Left lobe of liver (tissue), 2 donors: ENCODE measurements around the gene LNPEP. TPM values are rescaled to one million over a fixed set of nuclear protein-coding genes. Genes with fewer than 3 reads are reported as not detected.

ENCODE experiments used
- ATAC-seq: fragments of 200-7000 bp; cut with Tn5 transposase; one replicate; pipeline ENCODE4 v1.9.1; 2020; ENCODE audit warnings: mild to moderate bottlenecking, moderate library complexity
- DNase-seq: peaks from one replicate; pipeline ENCODE4 v3.0.0-alpha.2; 2020; ENCODE audit warnings: low spot score
- total RNA-seq: library from RNA; stranded (reverse); gene quantifications from one replicate; pipeline ENCODE4 v1.2.1, GENCODE V29; 2021
- donor health status: DM: no; HTN: no; CAD: no; lungs with moderate emphysema.
- donor health status: DM: no; HTN: yes; CAD: no.

LNPEP gene
- total RNA-seq, 1 donor from 2014 or later: 8.4 TPM

- ATAC-seq (peak; percentile 75), DNase-seq (no peak)
Observed at GRCh38 chr5:96957254-96958049, 21.6 kb downstream of the LNPEP start.

DNA sequence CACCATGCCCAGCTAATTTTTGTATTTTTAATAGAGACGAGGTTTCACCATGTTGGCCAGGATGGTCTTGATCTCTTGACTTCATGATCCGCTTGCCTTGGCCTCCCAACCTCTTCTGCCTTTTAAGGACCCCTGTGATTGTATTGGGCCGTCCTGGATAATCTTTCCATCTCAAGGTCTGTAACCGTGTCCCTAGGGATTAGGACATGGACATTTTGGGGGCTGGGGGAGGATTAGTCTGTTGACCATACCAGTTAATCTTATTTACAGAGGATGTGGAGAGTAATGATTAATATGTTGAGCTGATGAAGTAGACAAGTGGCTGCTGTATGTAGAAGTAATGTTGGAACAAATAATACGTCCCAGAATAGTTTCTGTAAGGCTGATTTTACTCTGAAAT is 23.1 kb downstream of the LNPEP start:
- no peak for ATAC-seq

DNA sequence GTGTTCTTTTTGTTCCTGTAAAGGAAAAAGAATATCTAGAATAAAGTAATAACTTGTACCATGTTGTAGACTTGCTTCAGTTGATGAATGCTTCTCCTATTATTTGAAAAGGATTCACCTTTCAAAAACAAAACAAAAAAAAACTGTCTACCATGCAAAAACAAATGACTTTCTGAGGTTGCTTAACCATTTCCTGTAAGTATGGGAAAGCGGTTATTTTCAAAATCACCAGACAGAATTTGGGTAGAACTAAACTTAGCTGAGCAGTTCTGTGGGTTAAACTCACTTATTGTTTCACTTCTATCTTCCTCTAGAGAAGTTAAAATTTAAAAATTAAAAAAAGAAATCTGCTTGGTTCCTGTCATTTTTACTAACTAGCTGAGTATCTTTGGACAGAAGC is 25.2 kb downstream of the LNPEP start:
- no peak for ATAC-seq

More for the DNA sequence above, 23.1 kb downstream of the LNPEP start:
- no peak for DNase-seq

DNA sequence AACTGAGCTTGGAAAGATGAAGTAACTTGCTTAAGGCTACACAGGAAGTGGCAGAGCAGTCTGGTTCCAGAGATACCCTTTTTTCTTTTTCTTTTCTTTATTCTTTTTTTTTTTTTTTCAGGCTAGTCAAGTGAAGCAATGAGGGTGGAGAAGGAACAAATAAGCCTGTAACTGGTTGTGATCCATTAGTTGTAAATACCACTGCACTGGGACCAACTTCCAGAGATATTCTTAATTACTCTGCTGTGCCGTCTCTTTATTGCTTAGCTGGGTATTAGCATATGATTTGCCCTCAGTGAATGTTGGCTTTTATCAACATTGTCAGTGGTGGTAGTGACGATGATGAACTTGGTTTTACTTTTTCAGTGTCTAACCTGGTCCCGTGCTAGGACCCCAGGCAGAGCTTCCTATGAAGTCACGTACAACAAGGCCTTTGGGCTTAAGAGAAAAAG is 26.7 kb downstream of the LNPEP start:
- DNase-seq: no peak

More for the DNA sequence above, 25.2 kb downstream of the LNPEP start:
- no peak for DNase-seq

GRCh38 chr5:96963267-96963666 is 27.4 kb downstream of the LNPEP start:
- peak; percentile 50 for ATAC-seq
- no peak for DNase-seq

More for the DNA sequence above, 26.7 kb downstream of the LNPEP start:
- no peak for ATAC-seq

GRCh38 chr5:96966801-96967200 is 30.9 kb downstream of the LNPEP start:
- DNase-seq (no peak), ATAC-seq (no peak)

GRCh38 chr5:96967400-96967799 is 31.5 kb downstream of the LNPEP start:
- ATAC-seq (no peak), DNase-seq (no peak)

DNA sequence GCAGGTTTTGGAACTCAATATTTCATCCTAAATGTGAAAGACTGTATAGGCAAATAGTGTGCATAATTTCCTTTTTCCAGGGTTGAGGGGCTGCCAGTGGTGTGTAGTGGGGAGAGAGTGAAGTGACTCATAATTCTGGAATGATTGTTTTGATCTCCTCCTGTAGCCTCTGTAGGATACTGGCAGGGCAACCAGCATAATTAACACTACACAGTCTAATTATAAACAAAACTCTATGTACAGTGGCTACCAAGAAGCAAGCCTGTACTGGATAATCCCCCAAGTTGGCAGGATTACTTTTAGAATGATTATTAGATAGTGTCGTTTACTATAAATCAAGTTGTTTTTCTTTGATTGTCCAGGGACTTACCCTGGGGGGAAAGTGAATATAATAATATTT is 32.2 kb downstream of the LNPEP start:
- no peak for ATAC-seq

GRCh38 chr5:96968614-96969013 is 32.7 kb downstream of the LNPEP start:
- ATAC-seq: peak; percentile 16
- no peak for DNase-seq

More for the DNA sequence above, 32.2 kb downstream of the LNPEP start:
- no peak for DNase-seq

DNA sequence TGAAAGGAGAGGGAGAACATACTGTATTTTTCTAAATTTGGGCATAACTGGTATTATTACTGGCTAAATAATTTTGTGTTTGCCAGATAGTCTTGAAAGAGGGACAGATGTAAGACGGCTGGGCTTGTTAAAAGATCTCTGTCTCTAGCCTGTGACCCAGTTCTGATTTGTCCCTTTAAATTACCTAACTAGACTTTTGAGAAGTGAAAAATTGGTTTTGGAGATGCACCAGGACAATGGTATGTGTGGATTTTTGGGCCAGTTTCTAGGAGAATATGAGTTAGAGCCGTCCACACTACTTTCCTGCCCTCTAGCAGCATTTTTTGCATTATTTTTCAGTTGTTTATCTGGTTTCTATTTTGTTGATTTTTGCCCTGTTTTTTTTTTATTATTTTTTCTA is 33.5 kb downstream of the LNPEP start:
- ATAC-seq (no peak), DNase-seq (no peak)

DNA sequence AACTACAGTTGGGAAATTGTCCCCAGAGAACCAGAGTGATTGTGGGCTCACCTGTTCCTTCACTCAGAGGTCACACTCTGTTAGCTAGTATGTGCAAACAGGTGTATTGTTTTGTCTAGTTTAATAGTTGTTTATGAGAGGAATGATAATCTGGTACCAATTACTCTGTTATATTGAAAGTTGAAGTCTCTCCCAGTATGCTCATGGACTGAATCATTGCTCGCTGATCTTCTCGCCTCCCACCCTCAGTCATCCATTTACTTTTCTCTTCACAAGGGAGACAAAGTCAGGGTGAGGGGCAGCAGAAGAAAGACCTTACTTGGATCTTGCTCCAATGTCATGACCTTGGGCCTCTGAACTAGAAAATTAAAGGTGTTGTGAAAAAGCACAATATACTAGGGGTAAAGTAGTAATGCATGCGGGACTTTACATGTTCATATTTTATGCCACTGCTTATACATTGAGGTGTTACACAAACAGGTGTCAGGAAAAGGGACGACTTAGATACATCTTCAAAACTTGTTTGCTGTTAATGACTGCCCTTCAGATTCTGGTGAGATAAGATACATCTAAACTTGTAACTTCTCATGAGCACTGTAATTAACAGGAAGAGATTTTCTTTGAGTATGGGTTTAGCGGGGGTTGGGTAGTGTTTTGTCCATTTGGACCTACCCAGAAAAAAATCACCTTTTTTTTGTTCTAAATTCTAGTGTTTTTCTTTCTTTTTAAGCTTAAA is 36.9 kb downstream of the LNPEP start:
- DNase-seq: no peak
- ATAC-seq: no peak

DNA sequence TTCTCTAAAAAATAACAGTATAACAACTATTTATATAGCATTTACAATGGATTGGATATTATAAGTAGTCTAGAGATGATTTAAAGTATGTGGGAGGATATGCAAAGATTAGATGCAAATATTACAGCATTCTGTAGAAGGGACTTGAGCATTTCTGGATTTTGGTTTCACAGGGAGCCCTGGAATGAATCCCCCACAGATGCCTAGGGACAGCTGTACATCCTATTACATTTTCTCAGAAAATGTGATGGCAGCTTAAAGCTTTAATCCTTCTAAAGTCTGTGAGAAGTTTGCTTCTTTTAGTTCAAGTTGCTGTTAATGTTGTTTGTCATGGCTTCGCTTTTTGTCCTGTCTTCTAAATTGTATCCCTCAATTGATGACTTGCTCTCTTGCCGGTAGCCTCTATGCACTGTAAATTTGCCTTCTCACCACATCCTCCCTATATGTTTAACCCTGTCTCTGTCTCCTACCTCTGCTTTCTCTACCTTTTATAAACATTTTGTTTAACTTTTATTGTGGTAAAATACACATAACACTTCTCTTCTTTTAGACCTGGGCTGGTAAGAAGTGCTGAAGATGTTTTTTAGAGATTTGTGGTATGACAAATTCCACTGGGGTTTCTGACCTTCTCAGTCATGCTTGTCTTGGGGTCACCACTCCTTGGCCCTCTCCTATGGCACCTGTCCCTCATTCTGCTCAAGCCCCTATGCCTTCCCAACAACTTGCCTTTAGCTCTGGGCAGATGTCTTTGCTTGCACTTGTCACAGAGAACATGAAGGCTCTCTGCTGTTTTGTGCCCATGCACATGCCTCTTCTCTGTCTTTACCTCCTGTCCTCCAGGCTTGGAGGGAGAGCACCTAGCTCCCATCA is 37.9 kb downstream of the LNPEP start:
- no peak for ATAC-seq
- no peak for DNase-seq

DNA sequence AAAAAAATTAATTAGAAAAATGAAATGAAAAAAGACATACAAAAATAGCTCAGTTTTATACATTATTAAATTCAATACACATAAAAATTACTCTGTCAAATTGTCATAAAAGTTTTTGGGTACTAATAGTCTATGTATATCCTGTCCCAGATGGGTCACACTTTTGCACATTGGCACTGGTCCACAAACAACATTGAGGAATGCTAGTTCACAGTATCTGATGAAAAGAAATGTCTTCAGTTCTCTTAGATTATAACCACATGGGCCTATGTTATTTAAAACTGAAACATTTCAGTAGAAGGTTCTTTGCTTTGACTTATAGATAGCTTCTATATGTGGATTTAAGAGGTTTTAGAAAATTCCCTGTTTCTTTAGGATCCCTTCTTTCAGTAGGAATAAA is 39.8 kb downstream of the LNPEP start:
- ATAC-seq (no peak), DNase-seq (no peak)

DNA sequence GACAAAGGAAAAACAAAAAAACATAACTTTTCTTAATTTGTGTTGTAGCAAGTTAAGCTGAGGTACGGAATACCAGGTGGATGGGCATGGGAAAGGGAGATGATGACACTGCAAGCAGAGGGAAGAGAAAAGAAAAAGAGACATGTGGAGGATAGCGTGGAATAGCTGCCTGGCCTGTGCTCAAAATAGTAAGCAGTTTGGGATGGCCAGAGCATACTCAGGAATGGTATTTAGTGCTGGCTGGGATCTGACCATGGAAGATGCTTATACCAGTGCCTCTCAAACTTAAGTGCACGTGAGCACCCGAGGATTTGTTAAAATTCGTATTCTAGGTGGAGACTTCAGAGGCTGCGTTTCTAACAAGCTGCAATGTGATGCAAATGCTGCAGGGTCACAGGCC is 41.3 kb downstream of the LNPEP start:
- DNase-seq (no peak), ATAC-seq (no peak)

- no peak for ATAC-seq
Observed at GRCh38 chr5:96978812-96979449, 43.1 kb downstream of the LNPEP start.

DNA sequence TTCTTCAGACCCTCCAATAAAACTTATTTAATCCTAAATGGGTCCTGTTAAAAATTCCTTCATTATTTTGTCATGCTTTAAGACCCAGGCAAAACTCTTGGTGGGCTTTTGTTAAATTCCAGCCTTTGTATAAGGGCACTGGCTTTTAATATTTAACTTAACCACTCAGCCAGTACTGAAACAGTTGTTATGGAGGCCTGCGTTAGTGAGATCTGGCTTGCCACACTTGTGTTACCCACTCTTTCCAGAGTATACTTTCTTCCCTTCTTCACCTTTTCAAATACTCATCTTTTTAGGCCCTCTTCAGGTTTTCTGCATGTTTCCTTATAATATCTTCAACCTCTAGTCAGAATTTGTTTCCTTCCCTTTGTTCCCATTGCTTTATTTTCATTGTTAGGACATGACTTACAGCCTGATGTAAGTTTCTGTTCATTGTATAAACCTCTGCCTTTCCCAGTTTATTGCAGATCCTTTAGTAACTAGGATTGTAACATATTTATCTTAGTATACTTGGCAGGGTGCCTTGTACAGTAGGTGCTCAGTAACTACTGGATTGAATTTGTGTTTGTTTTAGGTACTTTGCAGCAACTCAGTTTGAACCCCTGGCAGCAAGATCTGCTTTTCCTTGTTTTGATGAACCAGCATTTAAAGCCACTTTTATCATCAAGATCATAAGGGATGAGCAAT is 48.8 kb downstream of the LNPEP start:
- DNase-seq (no peak), ATAC-seq (peak; percentile 39)

More at GRCh38 chr5:96978812-96979449, 43.1 kb downstream of the LNPEP start:
- no peak for DNase-seq

GRCh38 chr5:96986450-96986849 is 50.6 kb downstream of the LNPEP start:
- DNase-seq (no peak), ATAC-seq (peak; percentile 21)

DNA sequence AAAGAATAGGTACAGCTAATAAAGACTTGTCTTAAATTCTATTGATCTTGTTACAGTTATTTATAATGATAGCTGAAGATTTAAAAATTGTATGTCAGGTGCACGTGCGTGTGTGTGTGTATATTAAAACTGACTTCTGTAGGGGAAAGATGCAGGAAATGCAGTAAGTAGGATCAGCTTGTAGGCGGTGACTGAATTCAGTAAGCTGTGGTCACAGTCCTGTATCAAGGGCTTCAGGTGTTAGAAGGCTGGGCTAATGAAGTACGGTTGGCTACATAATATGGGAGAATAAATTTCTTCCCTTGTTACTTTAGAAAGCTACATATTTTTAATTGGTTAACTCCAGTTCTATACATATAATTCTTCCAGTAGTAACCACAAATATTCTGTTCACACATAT is 54.2 kb downstream of the LNPEP start:
- DNase-seq (no peak), ATAC-seq (no peak)

GRCh38 chr5:96991708-96992107 is 55.8 kb downstream of the LNPEP start:
- no peak for ATAC-seq

DNA sequence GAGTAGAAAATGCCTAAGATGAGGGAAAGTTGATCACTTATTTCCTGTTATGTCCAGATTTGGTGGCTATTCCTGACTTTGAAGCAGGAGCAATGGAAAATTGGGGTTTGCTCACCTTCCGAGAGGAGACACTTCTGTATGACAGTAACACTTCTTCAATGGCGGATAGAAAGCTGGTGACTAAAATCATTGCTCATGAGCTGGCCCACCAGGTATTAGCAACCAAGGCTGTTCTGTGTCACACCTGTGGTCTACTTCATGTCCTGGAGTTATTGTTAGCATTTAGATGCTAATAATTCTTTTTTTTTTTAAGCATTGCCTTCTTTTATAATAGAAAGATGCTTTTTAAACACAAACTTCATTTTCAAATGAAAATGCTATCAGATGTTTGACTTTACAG is 57.9 kb downstream of the LNPEP start:
- ATAC-seq (no peak), DNase-seq (no peak)

More at GRCh38 chr5:96991708-96992107, 55.8 kb downstream of the LNPEP start:
- no peak for DNase-seq
